HG03558 (cell line): ENCODE results near the gene INSYN2B.
A peak's percentile ranks its signal among the peaks of the same experiment; 100 is the strongest.
"Not testable (repeated sequence)": the region's sequence is repeated elsewhere in the genome, so short reads cannot be mapped to it uniquely, and the experiment has no call there.

Source experiments
- ATAC-seq: cut with Tn5 transposase; IDR thresholded peaks from one replicate; pipeline ENCODE4 v1.9.1; 2021; ENCODE audit warnings: moderate number of reproducible peaks; ENCODE audit not compliant: unreplicated experiment; ENCODE audit errors: extremely low read depth

The INSYN2B gene

GRCh38 chr5:169862391-169862811, 117.9 kb downstream of the INSYN2B start:
- ATAC-seq = no peak

- ATAC-seq = no peak
Measured at GRCh38 chr5:169861934-169862333, 118.4 kb downstream of the INSYN2B start.

- no peak for ATAC-seq
Measured at GRCh38 chr5:169861433-169861832, 118.9 kb downstream of the INSYN2B start.

- ATAC-seq = no peak
Measured at GRCh38 chr5:169860585-169860984, 119.7 kb downstream of the INSYN2B start.

GRCh38 chr5:169856571-169856970, 123.7 kb downstream of the INSYN2B start:
- no peak for ATAC-seq

GRCh38 chr5:169851321-169851850, 128.9 kb downstream of the INSYN2B start:
- no peak for ATAC-seq

GRCh38 chr5:169850409-169850808, 129.9 kb downstream of the INSYN2B start:
- ATAC-seq = no peak

- no peak for ATAC-seq
Measured at GRCh38 chr5:169848792-169849191, 131.5 kb downstream of the INSYN2B start.

GRCh38 chr5:169848271-169848670, 132.0 kb downstream of the INSYN2B start:
- no peak for ATAC-seq

- no peak for ATAC-seq
Measured at GRCh38 chr5:169847519-169847918, 132.8 kb downstream of the INSYN2B start.

GRCh38 chr5:169842699-169843098, 137.6 kb downstream of the INSYN2B start:
- no peak for ATAC-seq

- ATAC-seq = no peak
Measured at GRCh38 chr5:169840405-169840804, 139.9 kb downstream of the INSYN2B start.

GRCh38 chr5:169838688-169839087, 141.6 kb downstream of the INSYN2B start:
- peak; percentile 90 for ATAC-seq

- ATAC-seq = no peak
Measured at GRCh38 chr5:169837686-169838085, 142.6 kb downstream of the INSYN2B start.

GRCh38 chr5:169836835-169837536, 143.3 kb downstream of the INSYN2B start:
- ATAC-seq = no peak

GRCh38 chr5:169834540-169834939, 145.8 kb downstream of the INSYN2B start:
- not testable (repeated sequence) for ATAC-seq

- not testable (repeated sequence) for ATAC-seq
Measured at GRCh38 chr5:169833681-169834292, 146.5 kb downstream of the INSYN2B start.

GRCh38 chr5:169832845-169833244, 147.4 kb downstream of the INSYN2B start:
- ATAC-seq = no peak

- no peak for ATAC-seq
Measured at GRCh38 chr5:169832304-169832703, 148.0 kb downstream of the INSYN2B start.

GRCh38 chr5:169831331-169831730, 149.0 kb downstream of the INSYN2B start:
- ATAC-seq = no peak

GRCh38 chr5:169828385-169828784, 151.9 kb downstream of the INSYN2B start:
- no peak for ATAC-seq

- ATAC-seq = no peak
Measured at GRCh38 chr5:169827769-169828168, 152.5 kb downstream of the INSYN2B start.
